HG03066 (cell line): ENCODE measurements around the gene BECN2.

Experiments used
- ATAC-seq: cut with Tn5 transposase; IDR thresholded peaks from one replicate; pipeline ENCODE4 v1.9.1; 2021; ENCODE audit warnings: low read depth; ENCODE audit not compliant: unreplicated experiment

Gene BECN2

GRCh38 chr1:241957692-241958494 is at the start of gene BECN2:
Gene BECN2, plus strand, starts transcription at chr1:241957767. Its CDS starts 0 bp downstream, at chr1:241957767.
- no peak for ATAC-seq

GRCh38 chr1:241916196-241916595 is 41.4 kb upstream of the BECN2 start:
- ATAC-seq: no peak

- no peak for ATAC-seq
These were observed 40.1 kb upstream of the BECN2 start for GRCh38 chr1:241917487-241917886.

GRCh38 chr1:241918879-241919278 is 38.7 kb upstream of the BECN2 start:
- no peak for ATAC-seq

- no peak for ATAC-seq
These were observed 33.3 kb upstream of the BECN2 start for GRCh38 chr1:241924080-241924808.

GRCh38 chr1:241926141-241926540 is 31.4 kb upstream of the BECN2 start:
- ATAC-seq: no peak

GRCh38 chr1:241927321-241927720 is 30.2 kb upstream of the BECN2 start:
- ATAC-seq: no peak

GRCh38 chr1:241932845-241933244 is 24.7 kb upstream of the BECN2 start:
- ATAC-seq: no peak

- no peak for ATAC-seq
These were observed 23.2 kb upstream of the BECN2 start for GRCh38 chr1:241934201-241934848.

GRCh38 chr1:241934866-241935265 is 22.7 kb upstream of the BECN2 start:
- ATAC-seq: no peak

GRCh38 chr1:241939798-241940197 is 17.8 kb upstream of the BECN2 start:
- ATAC-seq: no peak

- ATAC-seq: no peak
These were observed 14.8 kb upstream of the BECN2 start for GRCh38 chr1:241942738-241943137.

GRCh38 chr1:241944300-241944699 is 13.3 kb upstream of the BECN2 start:
- ATAC-seq: no peak

GRCh38 chr1:241947354-241947753 is 10.2 kb upstream of the BECN2 start:
- ATAC-seq: no peak

- no peak for ATAC-seq
These were observed 7.2 kb upstream of the BECN2 start for GRCh38 chr1:241950390-241950789.

- ATAC-seq: no peak
These were observed 4.6 kb downstream of the BECN2 start for GRCh38 chr1:241962153-241962552.

GRCh38 chr1:241963722-241964121 is 6.2 kb downstream of the BECN2 start:
- no peak for ATAC-seq

- ATAC-seq: no peak
These were observed 7.1 kb downstream of the BECN2 start for GRCh38 chr1:241964550-241965282.

- ATAC-seq: no peak
These were observed 11.0 kb downstream of the BECN2 start for GRCh38 chr1:241968611-241969010.

GRCh38 chr1:241972703-241973369 is 15.3 kb downstream of the BECN2 start:
- no peak for ATAC-seq
